ENCODE measurements around the gene RASL10B. TPM values are rescaled to one million over a fixed set of nuclear protein-coding genes. Genes with fewer than 3 reads are reported as not detected.
"Not testable (repeated sequence)": the region's sequence is repeated elsewhere in the genome, so short reads cannot be mapped to it uniquely, and the experiment has no call there.

The RASL10B gene
- polyA plus RNA-seq, 1 donor from 2014 or later: 10.7 TPM

DNA sequence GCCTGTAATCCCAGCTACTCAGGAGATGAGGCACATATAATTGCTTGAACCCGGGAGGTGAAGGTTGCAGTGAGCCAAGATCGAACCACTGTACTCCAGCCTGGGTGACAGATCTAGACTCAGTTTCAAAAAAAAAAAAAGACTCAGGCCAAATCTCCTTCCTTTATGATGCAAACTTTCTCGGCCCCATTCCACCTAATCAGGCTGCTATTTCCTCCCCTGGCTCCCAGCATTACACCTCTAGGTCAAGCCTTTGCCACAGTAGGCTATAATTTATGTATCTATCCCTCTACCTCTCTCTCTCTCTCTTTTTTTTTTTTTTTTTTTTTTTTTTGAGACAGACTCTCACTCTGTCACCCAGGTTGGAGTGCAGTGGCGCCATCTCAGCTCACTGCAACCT is 20.1 kb downstream of the RASL10B start:
- H3K4me3 ChIP-seq (ENCODE audit: low read length); H2AFZ ChIP-seq (ENCODE audit: low read depth, low read length); H3K9me3 ChIP-seq (ENCODE audit: low read length); H3K79me2 ChIP-seq (replicated peaks; ENCODE audit: insufficient read depth, low read length); H3F3A ChIP-seq (ENCODE audit: insufficient read depth, low read length, poor library complexity, severe bottlenecking); H3K27ac ChIP-seq (ENCODE audit: low read length); H3K4me2 ChIP-seq (ENCODE audit: low read length); H4K20me1 ChIP-seq (ENCODE audit: insufficient read depth); H3K36me3 ChIP-seq (ENCODE audit: insufficient read depth, low read length); H3K9ac ChIP-seq (ENCODE audit: low read length); H3K27me3 ChIP-seq (ENCODE audit: insufficient read depth, low read depth, low read length); H3K9me2 ChIP-seq (ENCODE audit: insufficient read depth, low read length): not testable (repeated sequence)

DNA sequence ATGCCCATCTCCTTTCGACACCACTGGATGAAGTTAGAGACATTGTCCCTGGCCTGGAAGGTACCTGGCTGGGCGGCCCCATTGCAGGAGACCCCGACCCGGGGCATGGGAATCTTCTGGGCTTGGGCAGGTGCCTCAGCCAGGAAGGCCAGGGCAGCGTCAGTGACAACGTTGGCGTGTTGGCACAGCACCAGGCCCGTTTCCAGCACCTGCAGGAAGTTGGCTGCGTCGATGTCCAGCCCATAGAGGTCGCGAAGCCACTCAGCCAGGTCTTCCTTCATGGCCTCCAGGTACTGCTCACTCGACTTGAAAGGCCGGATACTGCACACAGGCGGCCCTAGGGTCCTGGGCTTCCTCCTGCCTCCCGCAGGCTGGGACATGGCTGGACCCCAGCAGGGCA is 21.0 kb downstream of the RASL10B start:
- no peaks in the 10 kb centered on the region for H3K9me2 ChIP-seq (ENCODE audit: insufficient read depth, low read length)
- H3K4me2 ChIP-seq (ENCODE audit: low read length): no peak overlapping the region
- H4K20me1 ChIP-seq (ENCODE audit: insufficient read depth): no peaks in the 10 kb centered on the region
- H3K36me3 ChIP-seq (ENCODE audit: insufficient read depth, low read length): no peaks in the 10 kb centered on the region
- H3K4me3 ChIP-seq (ENCODE audit: low read length): no peak overlapping the region
- H3K27me3 ChIP-seq (ENCODE audit: insufficient read depth, low read depth, low read length): peaks cover 3% of the 10 kb centered on the region
- TF ChIP-seq EP300 (conservative IDR thresholded peaks at IDR 0.05; ENCODE audit: poor library complexity, severe bottlenecking): no peak
- TF ChIP-seq SMC3 (conservative IDR thresholded peaks at IDR 0.05; ENCODE audit: poor library complexity): no peak
- no peak for TF ChIP-seq EZH2 (IDR thresholded peaks at IDR 0.05; ENCODE audit: borderline replicate concordance, insufficient read depth, low read length, poor library complexity, severe bottlenecking)
- no peak for TF ChIP-seq POLR2AphosphoS5 (IDR thresholded peaks at IDR 0.05)
- no peak for TF ChIP-seq RAD21 (conservative IDR thresholded peaks at IDR 0.05)
- no peak for TF ChIP-seq MXI1 (conservative IDR thresholded peaks at IDR 0.05; ENCODE audit: poor library complexity, severe bottlenecking)
- TF ChIP-seq, protein P1, sequence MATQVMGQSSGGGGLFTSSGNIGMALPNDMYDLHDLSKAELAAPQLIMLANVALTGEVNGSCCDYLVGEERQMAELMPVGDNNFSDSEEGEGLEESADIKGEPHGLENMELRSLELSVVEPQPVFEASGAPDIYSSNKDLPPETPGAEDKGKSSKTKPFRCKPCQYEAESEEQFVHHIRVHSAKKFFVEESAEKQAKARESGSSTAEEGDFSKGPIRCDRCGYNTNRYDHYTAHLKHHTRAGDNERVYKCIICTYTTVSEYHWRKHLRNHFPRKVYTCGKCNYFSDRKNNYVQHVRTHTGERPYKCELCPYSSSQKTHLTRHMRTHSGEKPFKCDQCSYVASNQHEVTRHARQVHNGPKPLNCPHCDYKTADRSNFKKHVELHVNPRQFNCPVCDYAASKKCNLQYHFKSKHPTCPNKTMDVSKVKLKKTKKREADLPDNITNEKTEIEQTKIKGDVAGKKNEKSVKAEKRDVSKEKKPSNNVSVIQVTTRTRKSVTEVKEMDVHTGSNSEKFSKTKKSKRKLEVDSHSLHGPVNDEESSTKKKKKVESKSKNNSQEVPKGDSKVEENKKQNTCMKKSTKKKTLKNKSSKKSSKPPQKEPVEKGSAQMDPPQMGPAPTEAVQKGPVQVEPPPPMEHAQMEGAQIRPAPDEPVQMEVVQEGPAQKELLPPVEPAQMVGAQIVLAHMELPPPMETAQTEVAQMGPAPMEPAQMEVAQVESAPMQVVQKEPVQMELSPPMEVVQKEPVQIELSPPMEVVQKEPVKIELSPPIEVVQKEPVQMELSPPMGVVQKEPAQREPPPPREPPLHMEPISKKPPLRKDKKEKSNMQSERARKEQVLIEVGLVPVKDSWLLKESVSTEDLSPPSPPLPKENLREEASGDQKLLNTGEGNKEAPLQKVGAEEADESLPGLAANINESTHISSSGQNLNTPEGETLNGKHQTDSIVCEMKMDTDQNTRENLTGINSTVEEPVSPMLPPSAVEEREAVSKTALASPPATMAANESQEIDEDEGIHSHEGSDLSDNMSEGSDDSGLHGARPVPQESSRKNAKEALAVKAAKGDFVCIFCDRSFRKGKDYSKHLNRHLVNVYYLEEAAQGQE (IDR thresholded peaks at IDR 0.05; ENCODE audit: borderline replicate concordance): no peak
- TF ChIP-seq, protein P2, sequence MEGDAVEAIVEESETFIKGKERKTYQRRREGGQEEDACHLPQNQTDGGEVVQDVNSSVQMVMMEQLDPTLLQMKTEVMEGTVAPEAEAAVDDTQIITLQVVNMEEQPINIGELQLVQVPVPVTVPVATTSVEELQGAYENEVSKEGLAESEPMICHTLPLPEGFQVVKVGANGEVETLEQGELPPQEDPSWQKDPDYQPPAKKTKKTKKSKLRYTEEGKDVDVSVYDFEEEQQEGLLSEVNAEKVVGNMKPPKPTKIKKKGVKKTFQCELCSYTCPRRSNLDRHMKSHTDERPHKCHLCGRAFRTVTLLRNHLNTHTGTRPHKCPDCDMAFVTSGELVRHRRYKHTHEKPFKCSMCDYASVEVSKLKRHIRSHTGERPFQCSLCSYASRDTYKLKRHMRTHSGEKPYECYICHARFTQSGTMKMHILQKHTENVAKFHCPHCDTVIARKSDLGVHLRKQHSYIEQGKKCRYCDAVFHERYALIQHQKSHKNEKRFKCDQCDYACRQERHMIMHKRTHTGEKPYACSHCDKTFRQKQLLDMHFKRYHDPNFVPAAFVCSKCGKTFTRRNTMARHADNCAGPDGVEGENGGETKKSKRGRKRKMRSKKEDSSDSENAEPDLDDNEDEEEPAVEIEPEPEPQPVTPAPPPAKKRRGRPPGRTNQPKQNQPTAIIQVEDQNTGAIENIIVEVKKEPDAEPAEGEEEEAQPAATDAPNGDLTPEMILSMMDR (IDR thresholded peaks at IDR 0.05; ENCODE audit: poor library complexity, severe bottlenecking): no peak
- no peak for TF ChIP-seq TAF1 (IDR thresholded peaks at IDR 0.05; ENCODE audit: low read depth)
- H2AFZ ChIP-seq (ENCODE audit: low read depth, low read length): no peak overlapping the region
- H3K79me2 ChIP-seq (replicated peaks; ENCODE audit: insufficient read depth, low read length): no peaks in the 10 kb centered on the region
- no peaks in the 10 kb centered on the region for H3K9me3 ChIP-seq (ENCODE audit: low read length)
- no peak overlapping the region for H3K9ac ChIP-seq (ENCODE audit: low read length)
- no peaks in the 10 kb centered on the region for H3F3A ChIP-seq (ENCODE audit: insufficient read depth, low read length, poor library complexity, severe bottlenecking)
- no peak overlapping the region for H3K27ac ChIP-seq (ENCODE audit: low read length)

All from neural cell (in vitro differentiated cells).